Endometrial microvascular endothelial cells (primary cell): ENCODE results near the gene SSUH2. TPM values are rescaled to one million over a fixed set of nuclear protein-coding genes. Genes with fewer than 3 reads are reported as not detected.

Experiments
- in situ Hi-C: cut with HindIII; loops from 2 replicates; pipeline ENCODE4 v1.10.0; 2017; ENCODE audit warnings: low sequenced_read_pairs, low pct_unique_long_range_greater_than_20kb; ENCODE audit errors: inconsistent ontology term
- total RNA-seq: library from RNA; depleted of rRNA; stranded (reverse); fragments of >200 nt; gene quantifications from one replicate; pipeline ENCODE4 v1.2.3, GENCODE V29; 2015; ENCODE audit errors: inconsistent ontology term

SSUH2 gene
- total RNA-seq, 1 donor from 2014 or later, result not detected

DNA sequence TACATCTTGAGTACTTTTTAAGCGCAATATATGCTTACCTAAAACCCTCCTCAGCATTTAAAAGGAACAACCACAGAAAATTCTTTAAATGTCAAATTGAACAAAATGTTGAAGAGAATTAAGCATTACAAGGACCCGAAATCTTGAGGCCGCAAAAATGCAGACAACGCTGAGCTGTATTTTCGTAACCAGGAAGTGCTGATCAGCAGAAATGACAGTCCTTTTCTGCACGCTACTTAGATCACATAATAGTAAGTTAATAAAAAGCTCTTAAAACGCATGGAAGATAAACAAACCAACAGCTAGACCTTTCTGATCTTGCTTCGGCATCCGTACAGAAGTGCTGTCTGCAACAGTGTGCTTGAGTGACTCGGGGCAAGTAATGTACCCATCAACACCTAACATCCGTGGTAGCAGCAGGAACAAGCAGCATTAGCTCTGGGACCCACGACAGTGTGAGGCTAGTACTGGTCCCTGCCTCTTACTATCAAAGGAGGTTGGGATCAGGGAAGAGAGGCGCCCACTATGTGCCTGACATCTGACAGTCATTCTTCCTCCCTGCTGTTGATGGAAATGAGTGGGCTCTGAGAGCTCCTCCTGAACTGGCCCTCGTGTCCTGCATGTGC, 1.8 kb upstream of the SSUH2 start:
- in situ Hi-C loops, result no loop called here

DNA sequence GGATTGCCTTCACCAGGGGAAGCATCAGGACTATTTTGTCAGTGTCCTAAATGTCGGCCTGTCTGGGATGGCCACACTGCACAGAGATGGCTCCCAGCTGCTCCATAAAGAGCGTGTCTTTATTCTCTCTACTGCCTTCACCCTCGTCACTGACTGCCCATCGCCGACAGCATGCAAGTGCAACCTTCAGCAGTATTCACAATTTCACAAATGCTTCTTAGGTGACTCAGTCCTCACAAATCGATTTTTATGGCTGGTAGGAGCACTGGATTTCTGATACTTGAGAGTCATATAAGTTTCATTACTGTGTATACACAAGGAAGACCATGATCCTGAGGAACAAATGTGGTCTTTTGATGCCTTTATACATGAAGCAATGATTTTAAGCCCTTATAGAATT, 1.1 kb upstream of the SSUH2 start:
- in situ Hi-C loops, result no loop called here

DNA sequence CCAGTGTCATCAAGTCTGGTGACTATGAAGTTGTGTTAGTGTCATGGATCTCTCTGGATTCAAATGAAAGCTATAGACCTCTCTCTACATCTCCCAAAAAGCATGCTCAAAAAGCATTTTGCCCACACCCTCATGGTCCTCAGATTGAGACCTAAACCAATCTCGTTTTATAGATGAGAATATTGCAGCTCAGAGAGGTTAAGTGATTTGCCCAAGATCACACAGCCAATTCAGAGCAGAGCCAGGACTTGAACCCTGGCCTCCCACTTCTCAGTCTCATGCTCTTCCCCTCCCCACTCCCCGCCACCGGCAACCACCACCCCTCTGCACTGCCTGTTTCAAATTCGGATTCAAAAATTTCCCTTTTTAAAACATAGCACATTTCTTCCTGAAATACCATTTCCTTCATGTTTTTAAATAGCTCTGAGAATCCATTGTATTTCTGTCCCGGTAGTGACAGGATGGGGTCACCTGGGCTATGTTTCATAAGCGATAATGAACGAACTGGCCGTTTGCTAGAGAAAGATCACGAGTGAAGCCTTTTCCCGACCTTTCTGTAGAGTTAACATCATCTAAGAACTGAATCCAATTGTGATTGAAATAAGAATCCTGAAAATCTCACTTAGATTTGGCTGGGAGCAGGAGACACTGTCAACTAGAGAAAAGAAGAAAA, 769 bp downstream of the SSUH2 start:
- in situ Hi-C loops, result no loop called here

DNA sequence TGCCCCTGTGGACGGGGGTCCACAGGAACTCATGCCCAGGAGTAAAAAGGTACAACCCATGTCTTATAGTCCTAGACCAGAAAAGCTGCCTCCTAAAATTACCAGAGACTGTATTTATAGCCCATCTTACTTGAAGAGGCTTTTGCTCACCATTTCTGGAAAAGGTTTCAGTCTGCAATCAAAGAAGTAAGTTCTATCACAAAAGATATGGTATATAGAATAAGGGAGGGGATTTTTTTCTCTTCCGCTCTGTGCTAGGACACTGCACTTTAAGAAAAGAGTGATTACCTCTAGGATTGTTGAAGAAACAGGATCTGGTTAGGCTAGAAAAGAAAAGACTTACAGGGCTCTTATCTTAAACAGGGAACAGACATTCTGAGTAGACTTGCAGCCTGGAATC, 2.6 kb downstream of the SSUH2 start:
- in situ Hi-C loops, result no loop called here

DNA sequence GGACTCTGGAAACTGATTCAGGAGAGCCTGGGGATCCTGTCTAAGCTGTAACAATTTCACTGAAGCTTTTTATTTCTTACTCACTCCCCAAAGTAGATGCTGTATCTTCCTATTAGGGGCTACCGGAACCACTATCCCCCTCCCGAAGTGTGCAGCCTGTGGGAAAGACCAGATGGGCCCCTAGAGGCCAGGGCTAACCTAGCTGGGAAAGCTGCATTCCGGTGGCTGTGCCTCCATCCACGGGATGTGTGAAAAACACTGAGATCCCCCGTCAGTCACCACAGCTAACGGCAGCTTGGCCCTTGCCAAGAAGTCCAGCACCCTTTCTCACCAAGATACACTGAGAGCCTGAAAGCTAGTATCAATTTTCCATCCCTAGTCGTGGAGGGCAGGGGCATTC, 3.1 kb downstream of the SSUH2 start:
- in situ Hi-C loops, result no loop called here

DNA sequence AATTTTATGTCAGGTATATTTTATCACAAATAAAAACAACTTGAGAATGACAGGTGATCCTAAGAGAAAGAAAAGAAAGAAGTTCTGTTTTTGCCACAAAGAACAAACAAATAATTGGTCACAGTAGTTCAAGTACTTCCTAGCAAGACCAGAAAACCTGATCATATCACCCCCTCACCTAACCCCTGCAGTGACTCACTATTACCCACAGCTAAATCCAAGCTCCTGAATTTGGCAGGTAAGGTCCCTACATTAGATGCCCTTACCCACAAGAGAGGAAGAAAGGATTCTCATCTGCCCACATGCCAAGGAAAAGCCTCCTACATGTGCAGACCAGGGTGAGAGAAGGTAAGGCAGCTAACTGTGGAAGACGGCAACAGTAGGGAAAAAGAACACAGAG, 4.4 kb downstream of the SSUH2 start:
- in situ Hi-C loops, result no loop called here

DNA sequence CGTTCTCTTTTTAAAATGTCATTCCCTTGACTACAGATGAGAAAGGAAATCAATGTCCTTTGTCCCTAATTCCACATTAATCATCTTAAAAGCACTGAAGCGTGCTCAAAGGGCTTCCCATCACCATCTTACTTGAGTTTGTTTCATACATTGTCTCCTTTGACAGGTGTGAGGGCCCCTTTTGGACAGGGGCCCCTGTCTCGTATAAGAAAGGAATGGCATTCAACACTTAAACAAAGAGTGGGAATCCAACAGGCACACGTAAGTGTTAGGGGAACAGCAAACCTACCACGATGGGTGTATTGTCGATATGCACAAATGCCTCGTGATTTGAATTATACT, 5.0 kb downstream of the SSUH2 start:
- in situ Hi-C loops, result no loop called here

DNA sequence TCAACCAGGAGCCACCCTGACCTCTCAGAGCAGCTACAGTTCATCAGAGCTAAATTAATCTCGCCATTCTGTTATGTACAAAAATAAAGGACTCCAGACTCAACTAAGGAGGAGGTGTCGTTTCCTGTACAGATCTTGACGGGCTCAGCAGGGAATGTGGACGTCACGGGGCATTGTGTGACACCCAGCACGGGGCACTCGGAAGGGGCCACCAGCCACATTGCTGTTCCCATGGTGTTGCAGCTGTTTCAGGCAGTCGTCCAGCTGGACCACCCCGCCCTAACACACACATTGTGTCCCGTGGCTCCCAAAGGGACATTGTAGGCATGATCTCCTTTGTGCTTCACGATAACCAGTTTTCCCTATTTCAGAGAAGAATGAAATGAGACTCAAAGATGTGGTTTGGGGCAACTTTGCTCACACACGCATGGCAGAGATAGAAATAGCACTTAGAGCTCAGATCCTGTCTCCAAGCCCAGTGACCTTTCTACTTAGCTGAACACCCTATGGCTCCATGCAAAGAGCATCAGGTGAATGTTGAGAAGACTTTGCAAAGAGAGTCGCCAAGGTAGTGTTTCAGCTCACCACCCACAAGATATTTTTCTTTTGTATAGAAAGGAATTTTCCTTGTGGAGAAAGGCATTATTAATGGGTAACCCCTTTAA, 5.5 kb downstream of the SSUH2 start:
- in situ Hi-C loops, result no loop called here

DNA sequence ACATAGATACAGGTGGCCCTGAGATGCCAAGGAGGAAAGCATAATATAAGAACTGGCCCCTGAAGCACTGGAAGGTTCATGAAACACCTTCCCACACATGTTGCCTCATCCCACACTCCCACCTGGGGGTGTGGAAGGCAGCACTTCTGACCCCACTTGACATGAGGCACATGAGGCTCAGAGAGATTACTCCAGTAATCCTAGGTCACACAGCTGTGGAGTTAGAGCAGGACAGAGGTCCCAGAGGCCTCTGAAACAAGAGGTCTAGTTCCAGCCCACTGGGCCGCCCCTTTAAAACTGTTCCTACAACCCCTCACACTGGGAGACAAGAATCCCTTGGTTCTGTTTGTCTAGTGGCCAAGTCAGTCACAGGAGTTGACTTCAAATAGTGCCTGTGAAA, 7.2 kb downstream of the SSUH2 start:
- in situ Hi-C loops, result no loop called here

DNA sequence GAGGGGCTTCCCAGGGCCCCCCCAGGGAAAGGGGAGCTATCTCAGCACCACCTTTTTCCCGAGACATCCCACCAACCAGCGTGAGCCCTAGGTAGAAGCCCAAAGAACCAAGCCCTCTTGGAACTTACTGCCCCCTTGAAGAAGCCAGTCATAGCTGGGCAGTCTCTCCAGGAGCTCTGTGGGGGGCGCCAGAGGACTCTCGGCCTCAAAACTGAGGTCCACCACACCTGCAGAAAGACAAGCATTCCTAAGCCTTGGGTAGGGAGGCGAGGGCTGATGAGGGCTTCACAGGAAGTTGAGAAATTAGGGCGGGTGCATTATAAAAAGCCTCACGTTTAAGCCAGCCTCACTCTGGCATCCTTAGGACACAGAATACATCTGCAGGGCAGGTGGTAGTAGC, 9.0 kb downstream of the SSUH2 start:
- in situ Hi-C loops, result no loop called here

DNA sequence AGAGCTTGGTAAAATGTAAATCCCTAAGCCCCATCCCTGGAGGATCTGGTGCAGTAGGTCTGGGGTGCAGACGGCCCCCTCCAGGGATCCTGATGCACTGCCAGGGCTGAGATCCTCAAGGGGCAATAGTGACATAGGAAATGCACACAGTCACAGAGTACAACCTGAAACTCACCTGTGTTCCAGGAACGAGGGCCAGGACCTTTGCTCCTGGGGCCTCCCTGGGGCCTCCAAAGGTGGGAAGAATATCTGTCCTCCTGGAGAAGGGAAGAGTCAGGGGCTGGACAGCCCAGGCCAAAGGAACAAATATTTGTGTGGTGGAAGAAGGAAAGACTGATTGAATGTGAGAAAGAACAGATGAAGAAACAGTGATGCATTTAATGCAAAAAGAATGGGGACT, 9.5 kb downstream of the SSUH2 start:
- in situ Hi-C loops, result no loop called here

DNA sequence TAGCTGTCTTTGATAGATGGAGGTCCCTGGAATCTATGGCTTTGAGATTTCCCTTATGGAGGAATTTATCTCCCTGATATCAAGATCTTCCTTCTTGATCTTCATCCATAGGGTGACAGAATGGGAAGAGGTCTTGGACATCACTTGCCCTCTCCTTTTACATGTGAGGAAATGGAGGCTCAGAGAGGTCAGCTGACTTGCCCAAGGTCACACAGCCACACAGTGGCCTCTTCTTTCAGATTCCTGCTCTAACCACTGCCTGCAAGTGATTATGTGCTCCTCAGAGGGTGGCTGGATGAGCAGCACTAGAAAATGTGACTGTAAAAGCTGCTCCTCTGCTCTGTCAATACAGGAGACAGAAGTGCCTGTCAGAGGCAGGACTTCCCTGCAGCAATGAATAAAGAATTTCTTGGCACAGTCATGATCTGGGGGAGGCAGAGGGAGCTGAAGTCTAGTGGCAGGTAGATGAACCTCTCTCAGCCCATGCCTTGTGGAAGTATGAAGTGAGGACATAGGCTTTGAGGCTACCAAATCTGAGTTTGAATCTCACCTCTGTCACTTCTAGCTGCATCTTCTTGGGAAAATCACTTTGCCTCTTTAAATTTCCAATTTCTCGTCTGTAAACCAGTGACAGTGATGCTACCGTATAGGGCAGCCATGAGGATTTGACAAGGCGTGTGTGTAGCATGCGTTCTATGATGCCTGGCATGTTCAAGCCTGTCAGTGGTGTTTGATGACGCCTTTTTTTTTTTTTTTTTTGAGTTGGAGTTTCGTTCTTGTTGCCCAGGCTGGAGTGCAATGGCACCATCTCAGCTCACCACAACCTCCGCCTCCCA, 12.0 kb downstream of the SSUH2 start:
- in situ Hi-C loops, result no loop called here

DNA sequence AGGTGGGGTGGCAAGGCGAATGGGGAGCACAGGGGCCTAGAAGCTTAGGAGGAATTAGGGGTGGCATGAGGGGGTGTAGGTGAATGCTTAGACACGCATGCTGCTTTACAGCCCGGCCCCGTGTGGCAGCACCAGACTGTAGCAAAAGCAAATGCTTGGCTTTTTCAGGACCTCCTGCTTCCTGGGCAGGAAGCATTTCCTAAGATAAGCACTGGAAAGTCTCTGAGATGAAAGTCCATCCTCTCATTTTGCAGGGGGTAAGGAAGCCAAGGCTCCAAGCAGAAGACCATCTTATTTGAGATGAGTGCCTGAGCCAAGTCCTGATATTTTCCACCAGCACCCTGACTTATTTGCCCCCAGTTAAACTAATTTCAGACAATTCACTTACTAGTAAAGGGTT, 12.9 kb downstream of the SSUH2 start:
- in situ Hi-C loops, result no loop called here

DNA sequence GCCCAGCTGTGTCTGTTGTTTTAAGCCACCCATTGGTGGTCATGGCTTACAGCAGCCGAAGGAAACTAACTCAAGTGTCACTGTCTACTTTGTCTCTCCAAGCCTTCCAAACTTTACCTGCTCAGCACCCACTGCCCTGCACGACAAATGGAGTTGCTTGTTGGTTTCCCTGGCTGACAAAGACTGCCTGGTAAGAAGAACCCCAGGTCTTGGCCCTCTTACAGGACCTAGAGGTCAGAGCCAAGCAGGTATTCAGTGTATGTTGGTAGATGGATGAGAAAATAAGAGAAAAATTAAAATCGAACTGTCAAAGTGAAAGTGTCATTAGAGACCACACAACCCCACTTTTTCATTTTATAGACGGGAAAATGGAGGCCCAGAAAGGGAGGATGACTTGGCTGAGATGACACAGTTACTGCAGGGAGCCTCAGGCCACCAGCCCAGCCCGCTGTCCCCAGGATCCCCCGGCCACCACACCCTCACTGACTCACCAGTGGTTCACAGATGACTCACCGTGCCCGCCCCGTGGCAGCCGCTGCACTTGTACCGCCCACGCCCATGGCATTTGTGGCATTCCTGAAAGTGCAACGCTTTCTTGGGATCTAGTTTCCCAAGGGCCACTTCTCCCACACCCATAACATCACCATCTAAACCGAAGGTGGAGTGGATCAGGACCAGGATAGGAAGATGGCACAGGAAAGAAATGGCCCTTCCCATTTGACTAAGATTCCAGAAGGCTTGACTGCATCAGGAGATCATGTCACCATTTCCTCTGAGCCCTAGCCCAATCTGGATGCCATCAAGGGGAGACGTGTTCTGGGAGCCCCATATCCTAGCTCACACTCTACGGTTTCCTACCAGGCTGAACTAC, 15.2 kb downstream of the SSUH2 start:
- in situ Hi-C loops, result no loop called here

DNA sequence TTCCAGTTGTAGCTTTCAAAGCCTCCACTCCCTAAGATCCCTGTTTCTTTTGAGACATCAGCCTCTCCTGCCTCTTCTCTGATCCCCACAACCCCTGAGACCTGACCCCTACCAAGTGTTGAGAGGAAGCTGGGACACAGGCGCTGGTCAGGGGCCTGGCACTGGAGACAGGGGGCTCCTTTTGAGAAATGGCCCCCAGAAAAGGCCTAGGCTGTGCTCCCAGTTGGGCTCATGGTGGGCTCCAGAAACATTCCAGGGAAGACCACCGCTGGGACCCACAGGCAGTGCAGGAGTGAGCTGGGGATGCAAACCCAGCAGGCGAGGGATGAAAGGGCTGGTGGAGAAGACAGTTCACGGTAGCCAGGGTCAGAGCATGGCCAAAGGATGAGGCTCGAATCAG, 16.6 kb downstream of the SSUH2 start:
- in situ Hi-C loops, result no loop called here

DNA sequence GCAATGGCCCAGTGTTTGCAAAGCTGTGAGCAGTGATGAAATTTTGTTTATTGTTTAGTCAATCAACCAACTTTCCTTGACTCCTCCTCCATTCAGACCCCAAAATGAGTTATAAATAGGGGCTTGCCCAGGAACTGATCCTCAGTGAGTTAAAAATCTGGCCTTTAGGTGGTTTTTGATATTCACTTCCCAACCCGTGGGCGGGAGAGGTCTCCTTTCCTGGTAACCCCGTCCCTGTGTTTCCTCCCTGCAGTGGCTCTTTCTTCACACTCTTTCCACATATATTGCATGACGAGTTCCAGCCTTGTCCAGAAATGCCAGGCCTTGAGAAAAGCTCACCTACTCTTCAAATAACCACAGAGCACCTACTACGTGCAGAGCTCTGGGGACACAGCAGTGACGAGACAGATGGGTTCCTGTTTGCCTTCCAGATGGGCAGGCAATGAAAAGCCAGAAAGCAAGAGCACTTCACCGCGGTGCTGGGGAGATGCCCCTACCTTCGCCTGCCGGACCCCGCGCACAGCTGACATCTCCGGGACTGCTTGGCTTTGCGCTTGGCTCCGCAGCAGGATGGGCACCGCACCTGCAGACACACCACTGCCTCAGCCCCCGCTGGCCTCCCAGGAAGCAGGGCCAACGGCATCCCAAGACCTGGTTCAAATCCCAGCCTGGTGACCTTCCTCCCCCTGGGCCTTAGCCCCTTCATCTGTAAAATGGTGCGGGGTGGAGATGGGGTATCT, 17.2 kb downstream of the SSUH2 start:
- in situ Hi-C loops, result no loop called here

DNA sequence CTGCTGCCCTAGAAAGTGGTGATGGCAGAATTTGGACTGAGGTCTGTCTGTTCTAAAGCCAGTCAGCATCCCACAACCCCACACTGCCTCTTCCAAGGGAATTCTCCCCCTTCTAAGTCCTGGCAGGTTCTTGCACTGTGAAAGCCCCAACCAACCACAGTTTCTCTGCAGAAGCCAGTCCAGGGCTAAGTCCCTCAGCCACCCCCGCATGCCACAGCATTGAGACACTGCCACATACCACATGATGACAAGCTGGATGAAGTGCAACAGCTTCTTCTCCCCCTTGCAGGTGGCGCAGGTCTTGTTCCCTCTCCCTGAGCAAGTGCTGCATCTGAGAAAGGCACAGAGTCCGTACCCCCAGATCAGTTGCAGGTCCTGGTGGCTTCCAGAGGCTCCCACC, 18.6 kb downstream of the SSUH2 start:
- in situ Hi-C loops, result no loop called here

DNA sequence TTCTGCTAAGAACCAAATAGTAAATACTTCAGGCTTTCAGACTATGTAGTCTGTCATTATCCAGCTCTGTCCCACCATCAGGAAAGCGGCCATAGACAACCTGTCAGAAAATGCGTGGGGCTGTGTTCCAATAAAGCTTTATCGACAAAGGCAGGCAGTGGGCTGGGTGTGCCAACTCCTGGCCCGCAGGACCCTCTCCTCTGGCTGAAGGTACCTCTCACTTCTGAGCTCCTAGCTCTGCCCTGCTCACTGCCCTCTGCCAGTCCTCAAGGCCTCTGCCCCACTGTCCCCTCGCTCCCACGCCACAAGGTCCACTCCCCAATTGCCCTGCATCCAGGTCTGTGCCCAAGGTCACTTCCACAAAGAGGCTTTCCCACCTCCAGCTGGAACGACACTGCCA, 20.0 kb downstream of the SSUH2 start:
- in situ Hi-C loops, result no loop called here
